GM19043 (cell line): Measurements from ENCODE around the gene MRTFB.
"Not testable (repeated sequence)": the region's sequence is repeated elsewhere in the genome, so short reads cannot be mapped to it uniquely, and the experiment has no call there.

ENCODE experiments used
- ATAC-seq: cut with Tn5 transposase; IDR thresholded peaks from one replicate; pipeline ENCODE4 v1.9.1; 2021; ENCODE audit warnings: low read depth; ENCODE audit not compliant: unreplicated experiment

The MRTFB gene, protein sequence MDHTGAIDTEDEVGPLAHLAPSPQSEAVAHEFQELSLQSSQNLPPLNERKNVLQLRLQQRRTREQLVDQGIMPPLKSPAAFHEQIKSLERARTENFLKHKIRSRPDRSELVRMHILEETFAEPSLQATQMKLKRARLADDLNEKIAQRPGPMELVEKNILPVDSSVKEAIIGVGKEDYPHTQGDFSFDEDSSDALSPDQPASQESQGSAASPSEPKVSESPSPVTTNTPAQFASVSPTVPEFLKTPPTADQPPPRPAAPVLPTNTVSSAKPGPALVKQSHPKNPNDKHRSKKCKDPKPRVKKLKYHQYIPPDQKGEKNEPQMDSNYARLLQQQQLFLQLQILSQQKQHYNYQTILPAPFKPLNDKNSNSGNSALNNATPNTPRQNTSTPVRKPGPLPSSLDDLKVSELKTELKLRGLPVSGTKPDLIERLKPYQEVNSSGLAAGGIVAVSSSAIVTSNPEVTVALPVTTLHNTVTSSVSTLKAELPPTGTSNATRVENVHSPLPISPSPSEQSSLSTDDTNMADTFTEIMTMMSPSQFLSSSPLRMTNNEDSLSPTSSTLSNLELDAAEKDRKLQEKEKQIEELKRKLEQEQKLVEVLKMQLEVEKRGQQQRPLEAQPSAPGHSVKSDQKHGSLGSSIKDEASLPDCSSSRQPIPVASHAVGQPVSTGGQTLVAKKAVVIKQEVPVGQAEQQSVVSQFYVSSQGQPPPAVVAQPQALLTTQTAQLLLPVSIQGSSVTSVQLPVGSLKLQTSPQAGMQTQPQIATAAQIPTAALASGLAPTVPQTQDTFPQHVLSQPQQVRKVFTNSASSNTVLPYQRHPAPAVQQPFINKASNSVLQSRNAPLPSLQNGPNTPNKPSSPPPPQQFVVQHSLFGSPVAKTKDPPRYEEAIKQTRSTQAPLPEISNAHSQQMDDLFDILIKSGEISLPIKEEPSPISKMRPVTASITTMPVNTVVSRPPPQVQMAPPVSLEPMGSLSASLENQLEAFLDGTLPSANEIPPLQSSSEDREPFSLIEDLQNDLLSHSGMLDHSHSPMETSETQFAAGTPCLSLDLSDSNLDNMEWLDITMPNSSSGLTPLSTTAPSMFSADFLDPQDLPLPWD

DNA sequence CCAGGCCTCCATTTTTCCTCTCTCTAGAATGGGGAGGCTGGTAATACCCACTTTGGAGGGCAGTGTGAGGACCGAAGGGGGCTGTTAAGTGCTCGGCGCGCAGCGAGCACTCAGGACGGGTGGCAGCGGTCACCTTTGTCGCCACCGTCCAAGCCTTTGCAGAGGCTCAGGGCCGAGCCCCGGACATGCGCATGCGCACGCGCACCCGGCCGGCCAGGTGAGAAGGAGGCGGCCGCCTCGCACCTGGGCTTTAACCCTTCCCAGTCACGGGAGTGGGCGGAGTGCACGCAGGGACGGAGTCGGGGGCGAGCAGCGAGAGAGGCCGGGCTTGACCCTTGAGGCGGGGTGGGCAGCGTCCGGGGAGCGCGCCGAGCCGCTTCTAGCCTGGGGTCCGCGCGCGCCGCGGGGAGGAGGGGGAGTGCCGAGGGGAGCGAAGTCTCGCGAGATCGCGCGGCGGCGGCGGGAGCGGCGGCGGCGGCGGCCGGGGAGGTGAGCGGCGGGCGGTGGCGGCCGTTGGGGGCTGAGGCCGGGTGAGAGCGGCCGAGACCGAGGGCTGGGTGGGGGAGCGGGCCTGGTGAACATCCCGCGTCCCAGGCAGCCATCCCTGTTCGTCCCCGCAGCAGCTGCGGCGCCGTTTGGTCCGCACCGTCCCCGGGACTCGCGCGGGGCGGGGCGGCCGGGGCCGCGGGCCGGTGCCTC, at the start of gene MRTFB:
Gene MRTFB (plus strand): TSS at position 443 of the 699 bp plus-strand sequence. CDS start 69,288 bp downstream, outside the sequence.
- peak; percentile 76 for ATAC-seq

DNA sequence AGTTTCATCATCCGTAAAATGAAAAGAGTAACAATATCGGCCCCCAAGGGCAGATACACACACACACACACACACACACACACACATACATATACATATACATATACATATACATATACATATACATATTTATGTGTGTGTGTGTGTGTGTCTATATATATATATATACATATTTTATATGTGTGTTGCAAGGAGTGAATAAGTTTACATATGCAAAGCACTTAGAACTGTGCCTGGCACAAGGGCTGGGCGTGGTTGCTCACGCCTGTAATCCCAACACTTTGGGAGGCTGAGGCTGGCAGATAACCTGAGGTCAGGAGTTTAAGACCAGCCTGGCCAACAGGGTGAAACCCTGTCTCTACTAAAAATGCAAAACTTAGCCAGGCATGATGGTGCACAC, 47.6 kb upstream of the MRTFB start:
- not testable (repeated sequence) for ATAC-seq

DNA sequence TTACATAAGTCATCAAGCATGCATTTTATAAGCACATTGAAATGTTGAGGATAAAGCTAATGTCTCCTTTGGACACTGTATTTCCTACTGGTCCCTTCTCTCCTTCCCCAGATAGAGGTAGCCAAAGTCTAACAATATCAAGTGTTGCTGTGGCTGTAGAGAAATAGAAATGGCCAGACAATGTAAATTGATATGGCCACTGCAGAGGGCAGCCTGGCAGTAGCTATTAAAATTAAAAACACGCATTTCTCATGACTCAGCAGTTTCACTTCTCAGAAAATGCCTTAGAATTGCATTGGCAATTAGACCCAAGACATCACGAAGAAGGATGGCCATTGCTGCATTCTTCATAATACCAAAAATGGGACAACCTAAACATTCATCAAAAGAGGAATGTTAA, 46.8 kb upstream of the MRTFB start:
- ATAC-seq: no peak

DNA sequence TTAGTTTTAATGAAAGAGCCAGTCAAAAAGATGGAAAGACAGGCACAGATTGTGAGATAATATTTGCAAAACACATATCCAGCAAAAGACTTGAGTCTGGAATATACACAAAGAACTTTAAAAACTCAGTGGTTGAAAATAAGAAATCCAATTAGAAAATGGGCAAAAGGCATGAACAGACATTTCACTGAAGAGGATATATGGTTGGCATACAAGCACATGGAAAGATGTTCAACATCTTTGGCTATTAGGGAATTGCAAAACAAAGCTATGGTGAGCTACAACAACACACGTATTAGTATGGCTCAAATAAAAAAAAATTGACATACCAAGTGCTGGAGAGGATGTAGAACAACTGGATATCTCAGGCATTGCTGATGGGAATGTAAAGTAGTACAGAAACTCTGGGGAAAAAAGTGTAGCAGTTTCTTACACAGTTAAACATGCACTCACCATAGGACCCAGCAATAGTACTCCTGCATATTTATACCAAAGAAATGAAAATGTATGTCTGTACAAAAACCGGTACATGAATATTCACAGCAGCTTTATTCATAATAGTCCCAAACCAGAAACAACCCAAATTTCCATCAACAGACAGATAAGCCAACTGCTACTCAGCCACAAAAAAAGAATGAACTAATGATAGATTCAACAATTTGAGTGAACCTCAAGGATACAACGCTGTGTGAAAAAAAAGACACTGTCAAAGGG, 44.4 kb upstream of the MRTFB start:
- ATAC-seq: no peak

DNA sequence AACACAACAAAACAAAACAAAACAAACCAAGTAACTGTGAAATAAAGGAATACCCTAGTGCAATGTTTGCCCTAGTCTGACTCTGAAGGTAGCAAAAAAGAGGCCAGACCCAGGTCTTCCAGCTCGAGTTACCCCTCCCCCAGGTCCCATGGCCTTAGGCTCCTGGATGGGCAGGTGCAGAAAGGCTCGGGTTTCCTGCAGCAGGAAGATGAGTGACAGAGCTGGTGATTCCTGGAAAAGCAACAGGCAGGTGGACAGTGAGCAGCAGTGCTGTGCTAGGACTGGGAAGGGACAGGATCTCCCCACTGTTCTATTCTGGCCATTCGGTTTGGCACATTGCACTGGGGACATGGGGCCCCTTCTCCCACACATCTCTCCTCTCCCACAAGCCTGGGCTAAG, 42.9 kb upstream of the MRTFB start:
- no peak for ATAC-seq

GRCh38 chr16:14029658-14030057, 41.5 kb upstream of the MRTFB start:
- no peak for ATAC-seq

DNA sequence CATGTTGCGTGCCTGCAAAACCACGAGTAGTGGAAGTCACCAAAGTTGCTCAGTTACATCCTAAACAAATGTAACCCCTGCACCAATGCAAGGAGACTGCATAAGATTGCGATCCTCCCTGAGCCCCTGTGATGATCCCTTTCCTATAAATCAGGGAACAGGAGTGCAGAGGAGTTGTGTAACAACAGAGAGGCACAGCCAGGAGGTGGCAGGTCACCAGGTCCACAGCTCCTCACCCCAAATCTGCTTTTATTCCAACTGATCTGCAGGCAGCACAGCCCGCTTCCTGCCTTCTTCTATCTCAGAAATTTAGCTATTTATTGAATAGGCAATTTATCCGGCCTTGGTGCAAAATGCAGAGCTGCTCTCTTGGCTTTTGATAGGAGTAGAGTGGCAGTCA, 36.0 kb upstream of the MRTFB start:
- no peak for ATAC-seq

- no peak for ATAC-seq
Observed at GRCh38 chr16:14036889-14037288, 34.2 kb upstream of the MRTFB start.

DNA sequence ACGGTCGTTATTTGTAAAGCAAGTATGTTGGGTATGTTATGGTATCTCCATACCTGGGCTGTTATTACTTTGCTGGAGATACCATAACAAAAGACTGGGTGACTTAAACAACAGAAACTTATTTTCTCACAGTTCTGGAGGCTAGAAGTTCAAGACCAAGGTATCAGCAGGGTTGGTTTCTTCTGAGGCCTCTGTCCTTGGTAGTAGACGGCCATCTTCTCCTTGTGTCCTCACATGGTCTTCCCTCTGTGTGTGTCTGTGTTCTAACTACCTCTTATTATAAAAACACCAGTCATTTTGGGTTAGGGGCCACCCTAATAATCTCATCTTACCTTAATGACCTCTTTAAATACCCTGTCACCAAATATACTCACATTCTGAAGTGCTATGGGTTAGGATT, 33.2 kb upstream of the MRTFB start:
- no peak for ATAC-seq

- no peak for ATAC-seq
Observed at GRCh38 chr16:14041164-14041563, 30.0 kb upstream of the MRTFB start.

DNA sequence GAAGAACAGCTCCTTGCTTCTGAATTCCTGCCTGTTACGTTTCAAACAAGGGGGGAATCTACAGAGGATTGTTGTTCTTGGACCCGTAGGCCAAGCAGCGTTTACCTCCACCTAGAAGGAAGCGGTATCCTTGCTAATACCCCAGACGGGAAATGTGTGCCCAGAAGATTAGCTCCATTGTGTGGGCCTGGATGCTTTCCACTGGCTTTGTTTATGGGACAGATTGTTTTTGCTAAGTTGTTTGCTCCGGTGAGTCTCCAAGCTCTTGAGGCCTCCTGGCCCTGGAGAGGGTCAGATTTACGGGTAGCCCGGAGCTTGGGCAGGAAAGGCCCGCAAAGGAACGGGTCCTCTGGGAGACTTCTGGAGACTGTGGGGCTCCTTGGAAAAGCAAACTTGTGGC, 28.4 kb upstream of the MRTFB start:
- no peak for ATAC-seq

DNA sequence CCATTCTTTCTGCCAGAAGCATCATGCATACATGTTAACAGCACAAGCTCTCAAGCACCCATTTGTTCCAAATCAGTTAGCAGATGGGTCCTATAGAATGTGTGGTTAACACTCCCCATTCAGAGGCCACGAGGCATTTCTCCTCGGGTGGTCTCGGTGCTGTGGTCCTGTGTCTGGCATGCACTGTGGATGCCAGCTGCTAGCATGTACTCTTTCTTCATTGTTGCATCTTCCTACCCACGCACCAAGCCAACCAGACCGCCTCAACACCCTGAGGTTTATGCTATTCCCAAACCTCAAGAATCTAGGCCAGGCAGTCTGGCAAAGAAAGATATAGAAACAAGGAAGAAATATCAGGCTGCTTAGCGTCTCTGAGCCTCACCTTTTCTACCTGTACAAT, 27.8 kb upstream of the MRTFB start:
- no peak for ATAC-seq

GRCh38 chr16:14043793-14044192, 27.3 kb upstream of the MRTFB start:
- ATAC-seq: no peak

DNA sequence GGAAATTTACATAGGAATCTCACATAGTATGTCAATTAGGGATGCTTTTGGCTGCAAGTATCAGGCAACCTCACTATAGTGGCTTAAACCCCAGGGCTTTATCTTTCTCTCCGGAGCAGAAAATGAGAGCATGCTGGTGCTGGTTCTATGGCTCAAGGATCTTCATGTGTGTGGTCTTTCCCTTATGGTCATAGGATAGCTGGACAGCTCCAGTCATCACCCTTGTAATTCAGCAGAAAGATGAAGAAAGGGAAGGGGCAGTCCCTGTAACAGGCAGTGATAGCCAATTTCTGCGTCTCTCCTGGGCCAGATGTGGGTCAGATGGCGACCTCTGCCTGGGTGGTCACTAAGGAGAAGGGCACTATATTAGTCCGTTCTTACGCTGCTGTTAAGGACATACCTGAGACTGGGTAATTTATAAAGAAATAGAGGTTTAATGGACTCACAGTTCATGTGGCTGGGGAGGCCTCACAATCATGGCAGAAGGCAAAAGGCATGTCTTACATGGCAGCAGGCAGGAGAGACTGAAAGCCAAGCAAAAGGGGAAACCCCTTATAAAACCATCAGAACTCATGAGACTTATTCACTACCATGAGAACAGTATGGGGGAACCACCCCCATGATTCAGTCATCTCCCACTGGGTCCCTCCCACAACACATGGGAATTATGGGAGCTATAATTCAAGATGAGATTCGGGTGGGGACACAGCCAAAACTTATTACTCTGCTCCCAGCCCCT, 23.8 kb upstream of the MRTFB start:
- ATAC-seq: not testable (repeated sequence)

- ATAC-seq: no peak
Observed at GRCh38 chr16:14050291-14051027, 20.7 kb upstream of the MRTFB start.

- no peak for ATAC-seq
Observed at GRCh38 chr16:14051103-14051729, 19.9 kb upstream of the MRTFB start.

DNA sequence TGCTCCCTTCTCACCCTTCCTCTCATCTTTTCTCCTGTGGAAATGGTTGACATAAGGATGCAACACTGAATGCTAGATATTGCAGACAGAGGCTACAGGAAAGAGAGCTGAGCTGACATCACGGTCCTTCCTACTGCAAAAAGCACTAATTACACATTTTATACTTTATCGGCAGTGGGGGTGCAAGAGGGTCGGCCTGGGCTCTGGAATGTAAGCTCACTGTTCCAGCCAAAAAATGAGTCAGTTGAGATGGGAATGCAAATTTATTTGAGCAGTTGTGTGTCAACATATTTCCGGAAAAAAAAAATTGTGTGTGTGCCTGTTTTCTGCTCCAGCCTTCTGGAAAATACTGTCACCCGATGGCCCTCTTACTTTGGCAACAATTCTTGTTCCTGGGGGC, 14.1 kb upstream of the MRTFB start:
- no peak for ATAC-seq

- no peak for ATAC-seq
Observed at GRCh38 chr16:14057878-14058382, 13.2 kb upstream of the MRTFB start.
